Myometrial cell (primary cell): ENCODE measurements around the gene DDX31. TPM values are rescaled to one million over a fixed set of nuclear protein-coding genes. Genes with fewer than 3 reads are reported as not detected.

Source experiments
- total RNA-seq: library from RNA; depleted of rRNA; stranded (reverse); fragments of >200 nt; gene quantifications from 2 replicates; pipeline ENCODE4 v1.2.3, GENCODE V29; 2015

Gene DDX31
- 7.1 and 11.0 TPM in 2 replicates for total RNA-seq

DNA sequence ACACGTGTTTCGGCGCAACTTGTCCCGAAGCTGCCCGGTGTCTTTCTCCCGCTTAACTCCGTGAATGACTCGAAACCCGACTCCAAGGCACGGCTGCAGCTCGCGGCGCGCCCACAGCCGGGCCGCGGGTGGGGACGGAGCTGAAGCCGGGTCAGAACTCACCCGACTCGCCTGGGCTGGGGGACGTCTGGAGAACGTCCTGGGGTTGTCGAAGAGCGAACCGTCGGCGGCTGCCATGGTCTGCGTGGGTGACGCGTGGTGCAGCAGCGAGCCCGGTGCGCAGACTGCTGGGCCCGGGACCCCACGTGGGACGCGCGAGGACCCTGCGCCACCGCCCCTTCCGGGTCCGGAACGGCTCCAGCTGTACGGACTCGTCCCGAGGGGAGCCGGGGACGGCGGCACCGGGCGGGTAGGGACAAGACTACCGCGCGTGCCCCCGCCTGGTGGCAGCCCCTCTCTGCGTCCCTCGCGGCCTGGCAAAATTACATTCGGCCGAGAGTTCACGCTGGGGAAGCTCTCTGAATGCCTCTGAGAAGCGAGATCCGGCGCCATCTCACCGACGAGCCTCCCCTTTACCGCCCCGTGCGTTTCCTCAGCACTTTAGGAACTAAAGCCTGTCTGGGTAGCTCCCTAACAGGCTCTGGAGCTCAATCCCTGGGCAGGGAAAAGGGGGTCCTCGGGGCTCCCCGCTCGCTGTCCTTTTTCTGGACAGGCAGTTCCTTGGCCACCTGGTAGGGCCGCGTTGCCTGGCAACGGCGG is at the start of gene DDX31:
Gene DDX31, minus strand, starts transcription at position 286 of the 759 bp plus-strand sequence. Its CDS starts 49 bp downstream, at position 237.

DNA sequence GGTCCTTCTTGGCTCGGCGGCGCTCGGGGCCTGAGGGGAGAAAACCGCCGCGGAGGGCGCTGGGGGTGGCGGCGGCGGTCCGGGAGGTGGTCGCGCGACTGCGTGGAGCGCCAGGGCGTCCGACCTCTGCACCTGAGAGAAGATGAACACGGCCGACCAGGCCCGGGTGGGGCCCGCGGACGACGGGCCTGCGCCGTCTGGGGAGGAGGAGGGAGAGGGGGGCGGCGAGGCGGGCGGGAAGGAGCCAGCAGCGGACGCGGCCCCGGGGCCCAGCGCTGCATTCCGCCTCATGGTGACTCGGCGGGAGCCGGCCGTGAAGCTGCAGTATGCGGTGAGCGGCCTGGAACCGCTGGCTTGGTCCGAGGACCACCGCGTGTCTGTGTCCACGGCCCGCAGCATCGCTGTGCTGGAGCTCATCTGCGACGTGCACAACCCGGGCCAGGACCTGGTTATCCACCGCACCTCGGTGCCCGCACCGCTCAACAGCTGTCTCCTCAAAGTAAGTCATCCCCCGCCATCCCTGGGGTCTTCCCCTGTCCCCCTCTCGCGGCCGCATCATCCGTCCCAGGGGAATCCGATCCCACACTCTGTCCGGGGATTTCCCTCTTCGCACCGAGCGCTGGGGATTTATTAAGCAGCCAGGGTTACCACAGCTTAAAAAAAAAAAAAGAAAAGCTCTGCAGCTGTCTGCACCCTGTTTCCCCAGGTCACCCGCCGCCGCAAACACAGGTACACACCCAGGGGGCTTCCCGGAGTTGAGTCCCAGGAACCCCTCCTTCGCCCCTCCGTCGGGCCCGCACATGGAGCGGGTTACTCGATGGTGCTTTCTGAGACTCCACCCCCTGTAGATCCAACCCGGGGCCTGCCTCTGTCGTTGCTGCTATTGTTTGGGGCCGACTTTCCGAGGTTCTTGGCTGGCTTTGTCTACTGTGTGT is 941 bp upstream of the DDX31 start, which contains the start of gene GTF3C4:
Gene GTF3C4, plus strand, starts transcription at position 8 of the 935 bp plus-strand sequence. Its CDS starts 135 bp downstream, at position 143.

DNA sequence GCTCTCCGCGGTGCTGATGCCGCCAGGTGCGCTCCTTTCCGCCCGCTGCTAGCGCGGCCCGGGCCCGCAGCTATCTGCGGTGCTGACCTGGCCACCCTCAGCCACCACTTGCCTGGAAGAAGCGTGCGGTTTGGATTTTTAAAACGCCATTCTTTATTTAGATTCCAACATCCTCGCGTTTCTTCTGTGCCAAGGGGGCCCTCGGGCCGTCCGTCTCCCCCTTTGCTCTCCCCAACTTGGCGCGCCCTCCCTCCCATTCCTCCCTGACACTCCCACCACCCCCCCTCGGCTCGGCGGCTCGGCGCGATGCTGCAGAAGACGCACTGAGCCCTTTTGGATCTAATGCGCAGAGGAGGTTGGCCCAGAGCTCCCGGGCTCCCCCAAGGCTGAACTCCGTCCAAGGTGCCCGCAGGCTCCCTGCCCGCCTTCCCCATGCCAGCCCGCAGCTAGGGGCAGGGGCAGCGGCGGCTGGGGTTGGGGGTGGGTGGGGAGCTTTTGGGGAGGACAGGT is 87.5 kb downstream of the DDX31 start, which contains the start of gene BARHL1:
Gene BARHL1, plus strand, starts transcription at position 331 of the 510 bp plus-strand sequence. CDS start 192 bp downstream, outside the sequence.

Other genes starting within 250 kb of the DDX31 start
- gene BARHL1, start 87.4 kb downstream of the DDX31 start, total RNA-seq = not detected in 2 replicates
- gene GTF3C4, start 481 bp upstream of the DDX31 start, total RNA-seq = 8.1 and 9.7 TPM in 2 replicates
- 0.18 TPM in 1 of 2 replicates, not detected in the other for gene AK8, start 208.3 kb upstream of the DDX31 start, total RNA-seq
- 3.2 and 9.2 TPM in 2 replicates for gene SPACA9, start 208.9 kb upstream of the DDX31 start, total RNA-seq